Measurements from ENCODE around the gene MAP1B. TPM values are rescaled to one million over a fixed set of nuclear protein-coding genes. Genes with fewer than 3 reads are reported as not detected.

Gene MAP1B
- total RNA-seq, 1 donor from 2014 or later, result 0.09 TPM

DNA sequence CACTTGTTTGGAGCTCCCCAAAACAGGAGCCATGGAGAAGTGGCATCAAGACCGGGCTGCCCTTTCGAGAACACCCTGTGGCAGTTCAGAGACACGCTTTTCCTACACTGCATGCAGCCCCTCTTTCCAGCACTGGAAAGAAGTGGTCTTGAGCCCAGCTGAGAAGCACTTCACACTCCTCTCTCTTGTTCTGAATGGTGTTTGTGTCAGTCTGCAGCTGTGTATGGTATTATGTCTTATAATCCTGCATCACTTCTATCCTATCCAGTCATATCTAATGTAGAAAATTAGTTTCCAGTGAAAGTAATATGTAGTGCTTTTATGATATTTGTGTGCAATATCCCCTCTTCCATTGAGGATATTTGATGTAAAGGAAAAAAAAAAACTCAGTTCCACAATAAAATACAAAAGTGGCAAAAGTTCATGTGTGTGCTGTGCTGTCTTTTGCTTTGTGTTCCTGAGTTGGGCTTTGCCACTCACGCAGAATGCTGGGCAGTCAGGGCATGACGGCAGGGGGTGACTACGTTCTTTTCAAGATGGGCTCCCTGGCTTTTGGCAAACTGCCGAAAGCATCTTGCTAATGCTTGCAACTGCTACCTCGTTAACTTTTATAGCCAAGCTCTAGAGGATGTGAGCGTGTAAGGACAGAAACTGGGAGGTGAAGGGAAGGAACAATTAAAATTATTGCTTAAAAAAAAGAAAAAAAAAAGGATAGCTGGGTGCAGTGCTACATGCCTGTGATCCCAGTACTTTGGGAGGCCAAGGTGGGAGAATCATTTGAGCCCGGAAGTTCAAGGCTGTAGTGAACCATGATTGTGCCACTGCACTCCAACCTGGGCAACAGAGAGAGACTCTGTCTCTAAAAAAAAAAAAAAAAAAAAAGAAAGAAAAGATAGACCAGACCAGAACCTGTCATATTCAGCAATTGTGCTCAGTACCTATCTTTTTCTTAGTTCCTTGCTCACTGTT lies 102.2 kb downstream of the MAP1B start:
- H3K36me3 Mint-ChIP-seq (ENCODE audit: low read depth), result peaks cover 1% of the 10 kb centered on the region
- H3K27ac Mint-ChIP-seq, result no peak overlapping the region
- peaks cover 2% of the 10 kb centered on the region for H3K4me1 Mint-ChIP-seq
- intact Hi-C loops (cut with micrococcal nuclease), result no loop called here
- H3K27me3 Mint-ChIP-seq, result no peaks in the 10 kb centered on the region
- no peak overlapping the region for H3K4me3 Mint-ChIP-seq
- no peaks in the 10 kb centered on the region for H3K9me3 Mint-ChIP-seq
- DNase-seq, result no peak

- Mint-ChIP-seq H3K4me3 (no peak overlapping the region), H3K27ac (no peak overlapping the region), H3K9me3 (no peaks in the 10 kb centered on the region), H3K36me3 (ENCODE audit: low read depth) (no peaks in the 10 kb centered on the region), H3K4me1 (peaks cover 2% of the 10 kb centered on the region), H3K27me3 (no peaks in the 10 kb centered on the region)
- DNase-seq, result no peak
- intact Hi-C loops (cut with micrococcal nuclease), result no loop called here
These were observed 103.8 kb downstream of the MAP1B start for GRCh38 chr5:72210888-72211678.

GRCh38 chr5:72212171-72212570 lies 104.9 kb downstream of the MAP1B start:
- intact Hi-C loops (cut with micrococcal nuclease), result no loop called here
- no peaks in the 10 kb centered on the region for H3K9me3 Mint-ChIP-seq
- no peak for DNase-seq
- no peak overlapping the region for H3K4me3 Mint-ChIP-seq
- peaks cover 2% of the 10 kb centered on the region for H3K4me1 Mint-ChIP-seq
- no peak overlapping the region for H3K27ac Mint-ChIP-seq
- H3K36me3 Mint-ChIP-seq (ENCODE audit: low read depth), result peaks cover 4% of the 10 kb centered on the region
- no peaks in the 10 kb centered on the region for H3K27me3 Mint-ChIP-seq

GRCh38 chr5:72213482-72213881 lies 106.2 kb downstream of the MAP1B start:
- H3K27ac Mint-ChIP-seq, result no peak overlapping the region
- no peak for DNase-seq
- no peak overlapping the region for H3K4me3 Mint-ChIP-seq
- intact Hi-C loops (cut with micrococcal nuclease), result no loop called here
- H3K27me3 Mint-ChIP-seq, result no peaks in the 10 kb centered on the region
- no peaks in the 10 kb centered on the region for H3K9me3 Mint-ChIP-seq
- H3K4me1 Mint-ChIP-seq, result peaks cover 2% of the 10 kb centered on the region
- H3K36me3 Mint-ChIP-seq (ENCODE audit: low read depth), result peaks cover 14% of the 10 kb centered on the region

GRCh38 chr5:72214168-72214567 lies 106.9 kb downstream of the MAP1B start:
- DNase-seq, result no peak
- intact Hi-C loops (cut with micrococcal nuclease), result no loop called here
- no peak overlapping the region for H3K27ac Mint-ChIP-seq

GRCh38 chr5:72216756-72217155 lies 109.5 kb downstream of the MAP1B start:
- no peak for DNase-seq
- Mint-ChIP-seq H3K27me3 (no peaks in the 10 kb centered on the region), H3K27ac (no peak overlapping the region), H3K4me3 (no peak overlapping the region), H3K9me3 (no peaks in the 10 kb centered on the region), H3K4me1 (peaks cover 2% of the 10 kb centered on the region), H3K36me3 (ENCODE audit: low read depth) (peaks cover 42% of the 10 kb centered on the region)
- intact Hi-C loops (cut with micrococcal nuclease), result no loop called here

More at GRCh38 chr5:72214168-72214567, 106.9 kb downstream of the MAP1B start:
- H3K9me3 Mint-ChIP-seq, result no peaks in the 10 kb centered on the region
- no peaks in the 10 kb centered on the region for H3K27me3 Mint-ChIP-seq
- H3K4me3 Mint-ChIP-seq, result no peak overlapping the region
- H3K4me1 Mint-ChIP-seq, result peaks cover 2% of the 10 kb centered on the region
- peaks cover 21% of the 10 kb centered on the region for H3K36me3 Mint-ChIP-seq (ENCODE audit: low read depth)

GRCh38 chr5:72221099-72221498 lies 113.8 kb downstream of the MAP1B start:
- no peaks in the 10 kb centered on the region for H3K27me3 Mint-ChIP-seq
- intact Hi-C loops (cut with micrococcal nuclease), result no loop called here
- no peaks in the 10 kb centered on the region for H3K9me3 Mint-ChIP-seq
- H3K4me3 Mint-ChIP-seq, result no peak overlapping the region
- no peak for DNase-seq
- H3K27ac Mint-ChIP-seq, result no peak overlapping the region
- no peaks in the 10 kb centered on the region for H3K4me1 Mint-ChIP-seq
- H3K36me3 Mint-ChIP-seq (ENCODE audit: low read depth), result peaks cover 74% of the 10 kb centered on the region

GRCh38 chr5:72221541-72221940 lies 114.3 kb downstream of the MAP1B start:
- H3K36me3 Mint-ChIP-seq (ENCODE audit: low read depth), result peaks cover 79% of the 10 kb centered on the region
- no peak overlapping the region for H3K27ac Mint-ChIP-seq
- H3K4me1 Mint-ChIP-seq, result no peaks in the 10 kb centered on the region
- H3K9me3 Mint-ChIP-seq, result no peaks in the 10 kb centered on the region
- no peak for DNase-seq
- H3K4me3 Mint-ChIP-seq, result no peak overlapping the region
- H3K27me3 Mint-ChIP-seq, result no peaks in the 10 kb centered on the region
- intact Hi-C loops (cut with micrococcal nuclease), result no loop called here

- DNase-seq, result no peak
- no peak overlapping the region for H3K4me3 Mint-ChIP-seq
- H3K9me3 Mint-ChIP-seq, result no peaks in the 10 kb centered on the region
- peaks cover 78% of the 10 kb centered on the region for H3K36me3 Mint-ChIP-seq (ENCODE audit: low read depth)
- H3K27ac Mint-ChIP-seq, result no peak overlapping the region
- intact Hi-C loops (cut with micrococcal nuclease), result no loop called here
- H3K27me3 Mint-ChIP-seq, result no peaks in the 10 kb centered on the region
- no peaks in the 10 kb centered on the region for H3K4me1 Mint-ChIP-seq
These were observed 115.2 kb downstream of the MAP1B start for GRCh38 chr5:72222521-72222920.

- no peaks in the 10 kb centered on the region for H3K27me3 Mint-ChIP-seq
- no peak overlapping the region for H3K27ac Mint-ChIP-seq
- DNase-seq, result no peak
- intact Hi-C loops (cut with micrococcal nuclease), result no loop called here
- H3K9me3 Mint-ChIP-seq, result no peaks in the 10 kb centered on the region
- H3K36me3 Mint-ChIP-seq (ENCODE audit: low read depth), result peaks cover 76% of the 10 kb centered on the region
- no peaks in the 10 kb centered on the region for H3K4me1 Mint-ChIP-seq
- H3K4me3 Mint-ChIP-seq, result no peak overlapping the region
These were observed 116.1 kb downstream of the MAP1B start for GRCh38 chr5:72223371-72223770.

- no peak for DNase-seq
- Mint-ChIP-seq H3K27ac (no peak overlapping the region), H3K4me3 (no peak overlapping the region), H3K9me3 (no peaks in the 10 kb centered on the region), H3K36me3 (ENCODE audit: low read depth) (peaks cover 64% of the 10 kb centered on the region), H3K27me3 (no peaks in the 10 kb centered on the region), H3K4me1 (no peaks in the 10 kb centered on the region)
- intact Hi-C loops (cut with micrococcal nuclease), result no loop called here
These were observed 117.7 kb downstream of the MAP1B start for GRCh38 chr5:72224946-72225463.

DNA sequence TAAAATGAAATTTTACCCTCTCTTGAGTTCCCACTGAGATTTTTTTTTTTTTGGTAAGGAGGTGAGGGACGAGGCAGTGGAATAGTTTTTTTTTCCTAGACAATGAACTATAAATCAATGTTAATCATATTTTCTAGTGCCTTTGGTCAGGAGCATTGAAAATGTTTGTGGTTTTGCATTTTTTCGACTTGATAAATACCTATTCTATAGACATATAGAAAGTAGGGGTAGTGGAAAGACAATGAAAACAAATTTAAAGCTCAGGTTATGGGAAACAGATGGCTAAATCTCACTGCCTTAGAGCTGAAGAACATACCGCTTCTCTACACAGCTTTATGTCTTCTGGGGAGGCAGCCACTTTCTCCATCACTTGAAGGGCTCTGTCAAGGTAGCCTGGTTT lies 118.5 kb downstream of the MAP1B start:
- H3K36me3 Mint-ChIP-seq (ENCODE audit: low read depth), result peaks cover 67% of the 10 kb centered on the region
- H3K9me3 Mint-ChIP-seq, result no peaks in the 10 kb centered on the region
- peaks cover 6% of the 10 kb centered on the region for H3K27me3 Mint-ChIP-seq
- intact Hi-C loops (cut with micrococcal nuclease), result no loop called here
- H3K4me1 Mint-ChIP-seq, result no peaks in the 10 kb centered on the region
- H3K4me3 Mint-ChIP-seq, result no peak overlapping the region
- no peak overlapping the region for H3K27ac Mint-ChIP-seq
- no peak for DNase-seq

- intact Hi-C loops (cut with micrococcal nuclease), result no loop called here
- H3K4me1 Mint-ChIP-seq, result peaks cover 3% of the 10 kb centered on the region
- DNase-seq, result no peak
- H3K27me3 Mint-ChIP-seq, result peaks cover 10% of the 10 kb centered on the region
- H3K27ac Mint-ChIP-seq, result no peak overlapping the region
- H3K9me3 Mint-ChIP-seq, result no peaks in the 10 kb centered on the region
- H3K4me3 Mint-ChIP-seq, result no peak overlapping the region
- H3K36me3 Mint-ChIP-seq (ENCODE audit: low read depth), result peaks cover 66% of the 10 kb centered on the region
These were observed 119.7 kb downstream of the MAP1B start for GRCh38 chr5:72226950-72227349.

- DNase-seq, result no peak
- Mint-ChIP-seq H3K4me3 (no peak overlapping the region), H3K27ac (no peak overlapping the region), H3K27me3 (peaks cover 10% of the 10 kb centered on the region), H3K9me3 (no peaks in the 10 kb centered on the region), H3K4me1 (peaks cover 15% of the 10 kb centered on the region), H3K36me3 (ENCODE audit: low read depth) (peaks cover 64% of the 10 kb centered on the region)
- intact Hi-C loops (cut with micrococcal nuclease), result no loop called here
These were observed 121.7 kb downstream of the MAP1B start for GRCh38 chr5:72228960-72229359.

Data from activated CD4-positive, alpha-beta T cell treated with anti-CD3 and anti-CD28 coated beads, Interleukin-2, amount 10 ng/mL, durations not matched to agents 24 days and 14 days (primary cell).